Ovary (tissue), 9 donors: ENCODE results near the gene FAM120B. TPM values are rescaled to one million over a fixed set of nuclear protein-coding genes. Genes with fewer than 3 reads are reported as not detected.

Experiments used
- DNase-seq, 5 donors: peaks; one replicate each; pipeline ENCODE4 v3.0.0-alpha.2; 2019 to 2020
- H3K27ac ChIP-seq, 2 donors: fragments of 200-600 bp; one replicate each; pipeline versions ENCODE4 v1.5.1 to v1.8.0; 2019 to 2022
- H3K27me3 ChIP-seq: fragments of 200-600 bp; one replicate; pipeline ENCODE4 v1.8.0; 2022
- H3K36me3 ChIP-seq: fragments of 200-600 bp; sonication (generic); one replicate; pipeline ENCODE4 v1.5.1; 2019
- H3K4me1 ChIP-seq: one replicate; pipeline ENCODE4 v1.8.1; 2013; ENCODE audit warnings: mild to moderate bottlenecking, moderate library complexity; ENCODE audit not compliant: insufficient read depth
- H3K4me3 ChIP-seq: fragments of 200-600 bp; sonication (generic); one replicate; pipeline ENCODE4 v1.5.1; 2017
- H3K9me3 ChIP-seq, 2 donors: fragments of 200-600 bp in 1 of 2; sonication (generic) in 1 of 2; one replicate each; pipeline versions ENCODE4 v1.5.1 to v1.8.1; 2013 to 2019; ENCODE audit warnings: mild to moderate bottlenecking in 1 of 2, moderate library complexity in 1 of 2
- CTCF ChIP-seq, 3 donors: fragments of 450-650 bp in 2 of 3; fragments of 200-600 bp in 1 of 3; IDR thresholded peaks; one replicate each; pipeline versions ENCODE4 v1.5.1 to v1.8.0; 2016 to 2022; ENCODE audit warnings: antibody characterized with exemption in 3 of 3, mild to moderate bottlenecking in 1 of 3
- EP300 ChIP-seq: sonication (generic); formaldehyde crosslinking; IDR thresholded peaks from one replicate; pipeline ENCODE4 v1.6.1; 2017; ENCODE audit warnings: antibody characterized with exemption
- POLR2A ChIP-seq: fragments of 450-650 bp; IDR thresholded peaks from one replicate; pipeline ENCODE4 v1.6.1; 2017; ENCODE audit warnings: antibody characterized with exemption, mild to moderate bottlenecking, moderate library complexity
- WGBS, 3 donors: extraction: QIAGEN DNeasy Blood & Tissue Kit in 1 of 3; methylation state at CpG; one replicate each; pipeline versions ENCODE4 v1.1.5 to v1.1.7; 2013 to 2017; 5-methylcytosine and 5-hydroxymethylcytosine counted together
- intact Hi-C, 4 donors: fragments of 100-400 bp; cut with DNase I; formaldehyde crosslinking; loops; one replicate each; pipeline versions ENCODE4 v1.11.0 to v1.15.1; 2022 to 2023
- polyA plus RNA-seq, 2 donors: library from polyadenylated mRNA; stranded (reverse); fragments of 200-250 nt in 1 of 2; fragments of 350-450 nt in 1 of 2; fragmentation: Illumina TruSeq in 1 of 2; extraction: RNeasy Lipid Tissue Mini Kit (QIAGEN cat#74804) in 1 of 2; gene quantifications; one replicate each; pipeline ENCODE4 v1.2.3, GENCODE V29; 2013 to 2014
- total RNA-seq, 7 donors: library from RNA; depleted of rRNA in 2 of 7; stranded (reverse); fragments of >200 nt in 2 of 7; fragmentation: NEBNext Ultra II Directional in 3 of 7; extraction: Animal tissue kit (Norgen Biotek cat#: 25700) in 3 of 7; gene quantifications; one replicate each; pipeline versions ENCODE4 v1.1.0 to v1.2.4, GENCODE V29; 2016 to 2023
- donor health status: DM: no; HTN: no; CAD: no; lungs with moderate emphysema.
- donor health status: DM: no; HTN: no; CAD: no.
- donor health status: Bipolar disorder and iron deficiency.
- donor health status: DM: yes; HTN: yes; CAD: no.
- donor health status: DM: no; HTN: no; CAD: no.
- donor health status: DM: yes; HTN: yes; CAD: no.

The FAM120B gene
- total and polyA plus RNA-seq, 9 donors, result 10.6 to 39.3 (median 28.4) TPM

- Histone ChIP-seq H3K36me3 (no peaks in the 10 kb centered on the region), H3K4me3 (peak overlapping the region; percentile 1), H3K9me3 (no peaks in the 10 kb centered on the region), H3K27me3 (no peaks in the 10 kb centered on the region), H3K27ac (no peak overlapping the region), H3K4me1 (no peaks in the 10 kb centered on the region)
- TF ChIP-seq EP300 (no peak), POLR2A (no peak), CTCF (IDR thresholded peaks at IDR 0.05) (no peak)
- peak; percentile 48 to 72 (median 71) for DNase-seq
- intact Hi-C loops, result no loop called here
- WGBS, 3 donors, result 0 to 1% (median 1%) methylated on average over 12 to 15 of the region's 15 CpGs
These were observed 131.8 kb downstream of the FAM120B start for GRCh38 chr6:170438402-170438753.

GRCh38 chr6:170438861-170439260, 132.3 kb downstream of the FAM120B start:
- no peaks in the 10 kb centered on the region for H3K4me1 ChIP-seq
- no peaks in the 10 kb centered on the region for H3K9me3 ChIP-seq
- H3K27ac ChIP-seq, result no peak overlapping the region
- no peak for TF ChIP-seq POLR2A
- TF ChIP-seq CTCF (IDR thresholded peaks at IDR 0.05), result no peak
- no peak for TF ChIP-seq EP300
- H3K4me3 ChIP-seq, result no peak overlapping the region
- intact Hi-C loops, result no loop called here
- no peak for DNase-seq
- H3K27me3 ChIP-seq, result no peaks in the 10 kb centered on the region
- no peaks in the 10 kb centered on the region for H3K36me3 ChIP-seq

- DNase-seq, result peak in 1 of 5 donors; percentile 2
- WGBS, 3 donors, result 86 to 92% (median 89%) methylated on average over 21 of the region's 21 CpGs
- no peak overlapping the region for H3K27ac ChIP-seq
- H3K4me3 ChIP-seq, result no peak overlapping the region
- no peaks in the 10 kb centered on the region for H3K4me1 ChIP-seq
- TF ChIP-seq EP300 (no peak), POLR2A (no peak), CTCF (IDR thresholded peaks at IDR 0.05) (no peak)
- no peaks in the 10 kb centered on the region for H3K27me3 ChIP-seq
- no peaks in the 10 kb centered on the region for H3K9me3 ChIP-seq
- intact Hi-C loops, result no loop called here
- no peaks in the 10 kb centered on the region for H3K36me3 ChIP-seq
These were observed 133.1 kb downstream of the FAM120B start for GRCh38 chr6:170439366-170440361.

GRCh38 chr6:170440437-170440836, 133.9 kb downstream of the FAM120B start:
- Histone ChIP-seq H3K4me1 (no peaks in the 10 kb centered on the region), H3K27ac (no peak overlapping the region), H3K4me3 (no peak overlapping the region), H3K9me3 (no peaks in the 10 kb centered on the region), H3K36me3 (no peaks in the 10 kb centered on the region), H3K27me3 (no peaks in the 10 kb centered on the region)
- 87 to 89% (median 87%) methylated on average over 14 of the region's 14 CpGs for WGBS, 3 donors
- intact Hi-C loops, result no loop called here
- peak in 1 of 5 donors; percentile 21 for DNase-seq
- TF ChIP-seq EP300 (no peak), CTCF (IDR thresholded peaks at IDR 0.05) (no peak), POLR2A (no peak)
